ENCODE results near the gene PSMB7. TPM values are rescaled to one million over a fixed set of nuclear protein-coding genes. Genes with fewer than 3 reads are reported as not detected.
"Not testable (repeated sequence)": the region's sequence is repeated elsewhere in the genome, so short reads cannot be mapped to it uniquely, and the experiment has no call there.

PSMB7 gene
- polyA plus RNA-seq, 1 donor, result 201 TPM

- no peak for DNase-seq
Measured at GRCh38 chr9:124447297-124447661, 32.0 kb upstream of the PSMB7 start.

- DNase-seq, result no peak
Measured at GRCh38 chr9:124444166-124444565, 28.9 kb upstream of the PSMB7 start.

- no peak for DNase-seq
Measured at GRCh38 chr9:124443625-124444024, 28.4 kb upstream of the PSMB7 start.

GRCh38 chr9:124442826-124443225 is 27.6 kb upstream of the PSMB7 start:
- no peak for DNase-seq

- no peak for DNase-seq
Measured at GRCh38 chr9:124442379-124442778, 27.1 kb upstream of the PSMB7 start.

- DNase-seq, result no peak
Measured at GRCh38 chr9:124441291-124441690, 26.0 kb upstream of the PSMB7 start.

- no peak for DNase-seq
Measured at GRCh38 chr9:124440786-124441185, 25.5 kb upstream of the PSMB7 start.

- DNase-seq, result no peak
Measured at GRCh38 chr9:124439686-124440243, 24.5 kb upstream of the PSMB7 start.

- DNase-seq, result no peak
Measured at GRCh38 chr9:124439086-124439485, 23.8 kb upstream of the PSMB7 start.

- DNase-seq, result no peak
Measured at GRCh38 chr9:124438091-124438490, 22.8 kb upstream of the PSMB7 start.

GRCh38 chr9:124437086-124437485 is 21.8 kb upstream of the PSMB7 start:
- no peak for DNase-seq

GRCh38 chr9:124436320-124436719 is 21.1 kb upstream of the PSMB7 start:
- DNase-seq, result no peak

GRCh38 chr9:124429530-124429867 is 14.3 kb upstream of the PSMB7 start:
- DNase-seq, result no peak

- DNase-seq, result no peak
Measured at GRCh38 chr9:124428751-124429529, 13.7 kb upstream of the PSMB7 start.

- no peak for DNase-seq
Measured at GRCh38 chr9:124427281-124427680, 12.0 kb upstream of the PSMB7 start.

GRCh38 chr9:124426361-124426760 is 11.1 kb upstream of the PSMB7 start:
- DNase-seq, result no peak

- DNase-seq, result not testable (repeated sequence)
Measured at GRCh38 chr9:124425733-124426132, 10.5 kb upstream of the PSMB7 start.

- DNase-seq, result no peak
Measured at GRCh38 chr9:124423591-124423990, 8.3 kb upstream of the PSMB7 start.

- DNase-seq, result no peak
Measured at GRCh38 chr9:124423155-124423554, 7.9 kb upstream of the PSMB7 start.

GRCh38 chr9:124420991-124421543 is 5.8 kb upstream of the PSMB7 start:
- no peak for DNase-seq

GRCh38 chr9:124419832-124420489 is 4.7 kb upstream of the PSMB7 start:
- no peak for DNase-seq

- DNase-seq, result no peak
Measured at GRCh38 chr9:124415852-124416484, 726 bp upstream of the PSMB7 start.

GRCh38 chr9:124414612-124415011 is 630 bp downstream of the PSMB7 start:
- DNase-seq, result no peak
